Activated CD8-positive, alpha-beta memory T cell treated with anti-CD3 and anti-CD28 coated beads, Interleukin-2, amount 50 U/mL, for 48 hours (primary cell): Measurements from ENCODE around the gene TMEM120A.

Experiments
- DNase-seq: peaks from one replicate; pipeline ENCODE4 v3.0.0-alpha.2; 2020

Gene TMEM120A

DNA sequence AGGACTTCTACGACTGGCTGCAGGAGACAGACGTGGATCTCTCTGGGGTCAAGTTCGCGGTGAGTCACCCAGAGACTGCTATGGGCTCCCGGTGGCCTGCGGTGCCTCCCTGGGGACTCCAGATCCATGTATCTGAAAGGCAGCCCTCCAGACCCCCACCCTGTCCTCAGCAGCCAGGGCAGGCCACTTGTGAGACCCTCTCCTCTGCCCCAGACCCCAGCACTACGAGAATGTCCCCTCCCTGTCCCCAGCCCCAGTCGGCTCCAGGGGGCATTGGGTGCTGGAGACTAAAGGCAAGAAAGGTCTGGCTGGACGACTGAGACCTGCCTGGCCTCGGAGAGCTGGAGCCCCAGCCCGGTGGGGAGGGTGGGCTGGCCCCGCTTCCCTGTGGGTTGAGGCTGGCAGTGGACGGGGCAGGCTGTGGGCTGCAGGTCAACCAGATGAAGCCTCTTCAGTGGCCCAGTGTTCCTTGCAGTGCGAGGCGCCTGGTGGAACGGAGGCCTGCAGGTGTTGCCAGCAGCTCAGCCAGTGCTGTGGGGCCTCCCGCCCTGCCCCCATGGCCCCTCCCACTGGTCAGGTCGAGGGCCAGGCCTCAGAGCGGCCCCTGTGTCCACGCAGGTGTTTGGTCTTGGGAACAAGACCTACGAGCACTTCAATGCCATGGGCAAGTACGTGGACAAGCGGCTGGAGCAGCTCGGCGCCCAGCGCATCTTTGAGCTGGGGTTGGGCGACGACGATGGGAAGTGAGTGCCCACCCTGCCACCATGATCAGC, 13.8 kb downstream of the TMEM120A start:
- DNase-seq, result no peak

DNA sequence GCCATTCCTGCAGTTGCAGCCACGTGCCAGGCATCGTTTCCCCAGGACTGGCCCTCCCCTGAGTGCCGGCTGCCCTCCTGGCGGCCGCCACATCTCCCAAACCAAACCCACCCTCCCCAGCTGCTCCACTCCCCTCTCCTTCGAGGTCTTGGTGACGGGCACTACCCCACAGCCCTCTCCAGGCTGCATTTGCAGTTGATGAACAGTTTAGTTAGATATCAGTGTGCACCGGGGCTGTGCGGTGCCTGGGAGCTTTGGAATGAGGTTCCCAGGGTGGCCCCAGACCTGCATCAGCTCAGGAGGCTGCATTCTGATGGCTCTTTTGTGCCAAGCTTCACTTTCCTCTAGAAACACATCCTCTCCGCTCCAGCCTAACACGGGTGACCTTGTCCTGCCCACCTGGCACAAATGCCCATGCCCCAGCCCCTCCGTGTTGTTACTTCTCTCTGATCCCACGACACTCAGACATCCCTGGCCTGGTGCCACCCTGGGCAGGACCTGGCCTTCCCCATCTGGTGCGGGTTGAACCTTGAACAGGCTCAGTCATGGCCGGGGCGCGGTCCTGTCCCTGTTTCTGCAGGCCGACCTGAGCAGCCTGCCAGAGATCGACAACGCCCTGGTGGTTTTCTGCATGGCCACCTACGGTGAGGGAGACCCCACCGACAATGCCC, 14.5 kb downstream of the TMEM120A start:
- DNase-seq, result no peak

DNA sequence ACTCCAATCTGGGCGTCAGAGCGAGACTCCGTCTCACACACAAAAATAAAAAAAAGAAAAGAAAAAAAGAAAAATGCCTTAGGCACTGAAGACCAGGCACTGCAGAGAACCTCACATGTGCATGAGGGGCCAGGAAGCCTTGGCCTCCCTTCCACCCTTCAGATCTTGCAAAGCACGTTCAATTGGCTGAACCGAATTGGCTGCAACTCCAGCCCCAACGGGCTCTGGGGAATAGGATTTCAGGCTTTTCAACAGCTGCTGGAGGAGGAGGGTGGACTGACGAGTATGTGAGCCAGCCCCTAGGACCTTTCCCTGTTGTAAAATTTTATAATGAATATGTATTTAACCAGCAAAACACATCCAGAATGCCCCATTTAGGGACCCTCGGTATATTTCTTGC, 16.7 kb downstream of the TMEM120A start:
- DNase-seq, result no peak

DNA sequence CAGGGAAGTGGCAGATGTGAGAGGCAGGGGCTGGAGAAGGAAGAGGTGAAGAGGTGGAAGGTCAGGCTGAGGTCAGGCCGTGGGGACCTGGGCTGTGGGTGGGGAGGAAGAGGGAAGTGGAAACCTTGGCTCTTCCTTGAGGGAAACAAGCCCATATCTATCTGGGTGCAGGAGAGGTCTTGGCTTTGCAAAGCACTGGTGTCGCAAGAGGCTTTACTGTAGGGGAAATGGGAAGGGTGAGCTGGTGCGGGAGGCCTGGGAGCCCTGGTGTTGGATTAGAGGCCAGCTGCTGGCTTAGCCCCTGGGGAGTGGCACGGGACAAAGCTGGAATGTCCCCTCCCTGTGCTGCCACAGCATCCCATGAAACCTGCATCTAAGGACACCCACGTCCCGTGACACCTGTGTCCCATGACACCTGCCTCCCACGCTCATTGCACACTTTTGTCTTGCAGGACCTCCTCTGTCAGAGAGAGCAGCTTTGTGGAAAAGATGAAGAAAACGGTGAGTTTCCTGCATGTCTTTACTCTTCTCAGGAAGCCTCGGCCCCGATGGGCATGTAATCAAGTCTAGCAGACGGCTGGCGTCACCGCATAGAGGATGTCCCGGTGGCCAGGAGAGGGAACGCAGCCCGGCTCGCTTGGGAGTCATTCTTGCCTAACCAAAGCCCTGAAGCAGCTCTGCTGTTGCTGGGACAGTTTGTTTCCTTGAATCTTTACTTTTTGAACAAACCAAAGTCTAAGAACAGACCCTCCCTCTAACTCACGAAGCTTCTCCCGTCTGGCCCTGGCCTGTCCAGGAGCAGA, 22.2 kb downstream of the TMEM120A start:
- no peak for DNase-seq

DNA sequence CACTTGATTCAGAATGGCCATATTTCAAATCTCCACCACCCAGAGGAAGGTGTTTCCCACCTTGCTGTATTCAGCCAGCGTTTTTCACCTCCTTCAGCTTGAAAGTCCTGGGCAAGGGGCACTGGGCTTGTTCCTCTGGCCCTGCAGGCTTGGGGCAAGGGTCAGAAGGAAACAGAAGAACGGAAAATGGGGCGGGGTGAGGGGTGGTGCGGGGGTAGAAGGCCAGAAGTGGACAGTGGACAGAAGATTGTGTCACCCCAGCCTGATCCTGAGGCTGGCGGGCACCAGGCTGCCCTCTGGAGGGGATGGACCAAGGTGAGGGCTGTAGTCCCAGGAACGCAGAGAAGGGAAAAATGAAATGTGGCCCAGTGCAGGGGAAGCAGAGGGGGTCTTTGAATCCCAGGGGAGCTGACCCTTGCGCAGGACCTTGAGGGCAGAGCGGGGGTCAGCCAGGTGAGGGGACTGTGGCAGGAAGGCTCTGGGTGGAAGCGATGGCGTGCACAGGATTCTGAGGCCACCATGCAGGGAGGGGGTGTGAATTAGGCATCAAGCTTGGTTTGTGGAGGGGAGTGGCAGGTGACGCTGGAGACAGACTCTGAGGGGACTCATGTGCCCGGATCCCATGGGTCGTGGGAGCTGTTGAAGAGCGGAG, 23.0 kb downstream of the TMEM120A start:
- DNase-seq, result no peak

DNA sequence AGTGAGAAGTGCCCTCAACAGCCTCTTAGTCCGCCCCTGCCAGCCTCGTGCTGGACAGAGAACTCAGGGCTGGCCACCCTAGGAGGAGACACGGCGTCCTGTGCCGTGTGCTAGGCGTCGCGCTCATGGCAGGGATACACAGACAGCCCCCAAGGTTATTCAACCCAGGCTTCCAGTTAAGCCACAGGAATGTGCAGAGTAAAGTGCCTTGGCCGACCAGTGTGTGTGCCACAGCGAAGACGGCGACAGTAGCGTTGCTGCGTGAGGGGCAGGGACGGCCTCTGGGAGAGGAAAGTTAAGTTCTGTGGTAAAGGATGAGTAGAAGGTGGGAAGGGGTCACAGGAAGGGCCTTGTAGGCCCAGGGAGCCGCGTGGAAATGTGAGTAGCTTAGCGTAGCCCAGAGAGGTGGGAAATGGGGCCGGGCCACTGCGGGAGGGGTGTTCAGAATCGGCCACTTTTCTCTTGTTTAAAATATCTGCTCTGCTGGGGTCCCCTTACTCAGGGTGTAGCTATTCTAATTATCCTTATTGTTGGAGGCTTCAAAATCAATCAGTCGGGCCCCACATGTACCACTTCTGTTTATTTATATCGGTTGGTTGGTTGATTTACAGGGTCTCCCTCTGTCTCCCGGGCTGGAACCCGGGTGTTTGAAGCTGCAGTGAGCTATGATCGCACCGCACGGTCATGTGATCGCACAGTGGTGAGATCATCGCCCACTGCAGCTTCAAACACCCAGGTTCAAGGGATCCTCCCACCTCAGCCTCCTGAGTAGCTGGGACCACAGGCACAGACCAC, 24.5 kb downstream of the TMEM120A start:
- DNase-seq, result no peak

DNA sequence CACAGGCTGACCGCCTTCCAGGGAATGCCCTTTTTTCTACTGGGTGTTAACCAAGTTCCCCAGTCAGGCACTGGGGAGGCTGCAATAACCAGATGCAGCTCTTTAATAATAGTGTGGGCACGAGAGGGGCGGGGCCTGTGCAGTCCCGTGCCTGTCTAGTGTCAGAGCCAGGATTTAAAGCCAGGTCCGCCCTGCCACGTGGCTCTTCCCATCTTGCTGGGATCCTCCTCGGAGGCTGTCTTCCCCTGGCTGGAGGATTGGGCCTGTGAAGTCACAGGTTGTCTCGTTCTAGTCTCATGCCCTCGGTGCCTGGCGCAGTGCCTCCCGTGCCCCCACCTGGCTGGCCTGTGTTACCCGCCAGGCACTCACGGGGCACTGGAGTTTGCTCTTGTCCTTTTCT, 25.2 kb downstream of the TMEM120A start:
- DNase-seq, result no peak

DNA sequence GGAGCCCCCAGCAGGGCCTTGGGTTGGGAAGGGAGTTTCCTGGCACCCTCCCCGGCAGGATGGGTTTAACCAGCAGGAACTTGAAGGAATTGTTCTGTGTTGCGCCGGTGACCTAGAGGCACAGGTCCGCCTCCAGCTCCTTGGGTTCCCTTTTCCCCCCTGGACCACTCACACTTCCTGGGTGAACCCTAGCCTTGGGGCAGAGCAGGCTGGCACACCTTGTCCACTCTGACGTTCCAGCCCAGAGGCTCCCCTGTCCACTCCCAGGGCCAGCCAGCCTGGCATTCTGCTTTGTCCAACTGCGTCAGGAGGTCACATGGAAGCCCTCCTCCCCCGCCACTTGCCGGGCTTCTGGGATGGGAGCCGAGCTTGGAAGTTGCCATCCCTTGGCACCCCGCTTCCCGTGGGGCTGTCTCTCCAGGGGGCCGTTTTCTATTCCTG, 25.8 kb downstream of the TMEM120A start:
- DNase-seq, result no peak

DNA sequence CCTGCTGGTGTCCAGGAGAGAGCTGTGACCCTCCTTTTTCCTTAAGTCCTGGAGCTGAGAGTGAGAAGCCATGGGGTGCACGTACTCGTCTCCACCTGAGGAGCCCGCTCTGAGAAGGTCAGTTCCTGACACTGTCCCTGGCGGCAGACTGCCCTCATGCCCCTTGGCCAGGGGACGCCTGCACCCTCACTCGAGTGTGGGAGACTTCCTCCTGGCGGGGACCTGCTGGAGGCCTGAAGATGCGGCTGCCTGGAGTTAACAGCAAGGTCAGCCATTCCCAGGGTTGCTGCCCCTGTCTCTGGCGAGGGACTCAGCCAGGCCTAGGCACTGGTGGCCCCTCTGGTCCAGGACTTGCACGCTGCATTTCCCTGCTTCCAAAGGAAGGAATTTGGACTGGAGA, 26.4 kb downstream of the TMEM120A start:
- no peak for DNase-seq

DNA sequence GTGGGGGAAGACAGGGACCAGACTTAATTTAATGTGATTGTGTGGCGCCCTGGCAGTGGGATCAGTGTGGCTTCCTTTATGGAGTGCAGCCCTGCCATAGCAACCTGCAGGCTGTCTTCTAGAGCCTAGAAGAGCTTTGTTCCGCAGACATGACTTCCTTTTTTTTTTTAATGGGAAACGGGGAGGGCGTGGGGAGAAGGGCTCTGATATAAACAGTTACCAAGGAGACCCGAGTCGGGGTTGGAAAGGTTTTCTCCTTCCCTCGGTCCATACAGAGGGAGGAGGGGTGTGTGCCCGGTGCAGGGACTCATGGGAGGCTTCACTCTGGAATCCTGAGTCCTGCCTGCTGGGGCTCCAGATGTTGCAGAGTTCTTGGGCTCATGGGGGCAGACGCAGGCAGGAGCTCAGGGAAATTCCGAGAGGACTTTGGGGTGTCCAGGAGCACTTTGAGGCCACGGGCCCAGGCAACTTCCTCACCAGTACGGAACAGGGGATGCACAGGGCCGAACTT, 26.9 kb downstream of the TMEM120A start:
- no peak for DNase-seq

DNA sequence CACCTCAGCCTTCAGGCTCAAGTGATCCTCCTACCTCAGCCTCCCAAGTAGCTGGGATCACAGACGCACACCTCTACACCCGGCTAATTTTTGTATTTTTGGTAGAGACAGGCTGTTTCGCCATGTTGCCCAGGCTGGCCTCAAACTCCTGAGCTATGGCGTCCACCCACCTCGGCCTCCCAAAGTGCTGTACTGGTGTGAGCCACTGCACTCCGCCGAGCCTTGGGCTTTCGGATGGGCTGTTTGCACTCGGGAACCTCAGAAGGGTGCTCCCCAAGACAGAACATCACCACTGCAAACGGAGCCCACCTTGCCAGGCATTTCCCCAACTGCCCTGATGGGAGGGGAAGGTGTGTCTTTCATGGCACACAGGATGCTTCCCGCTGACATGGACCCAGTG, 27.3 kb downstream of the TMEM120A start:
- DNase-seq, result no peak

DNA sequence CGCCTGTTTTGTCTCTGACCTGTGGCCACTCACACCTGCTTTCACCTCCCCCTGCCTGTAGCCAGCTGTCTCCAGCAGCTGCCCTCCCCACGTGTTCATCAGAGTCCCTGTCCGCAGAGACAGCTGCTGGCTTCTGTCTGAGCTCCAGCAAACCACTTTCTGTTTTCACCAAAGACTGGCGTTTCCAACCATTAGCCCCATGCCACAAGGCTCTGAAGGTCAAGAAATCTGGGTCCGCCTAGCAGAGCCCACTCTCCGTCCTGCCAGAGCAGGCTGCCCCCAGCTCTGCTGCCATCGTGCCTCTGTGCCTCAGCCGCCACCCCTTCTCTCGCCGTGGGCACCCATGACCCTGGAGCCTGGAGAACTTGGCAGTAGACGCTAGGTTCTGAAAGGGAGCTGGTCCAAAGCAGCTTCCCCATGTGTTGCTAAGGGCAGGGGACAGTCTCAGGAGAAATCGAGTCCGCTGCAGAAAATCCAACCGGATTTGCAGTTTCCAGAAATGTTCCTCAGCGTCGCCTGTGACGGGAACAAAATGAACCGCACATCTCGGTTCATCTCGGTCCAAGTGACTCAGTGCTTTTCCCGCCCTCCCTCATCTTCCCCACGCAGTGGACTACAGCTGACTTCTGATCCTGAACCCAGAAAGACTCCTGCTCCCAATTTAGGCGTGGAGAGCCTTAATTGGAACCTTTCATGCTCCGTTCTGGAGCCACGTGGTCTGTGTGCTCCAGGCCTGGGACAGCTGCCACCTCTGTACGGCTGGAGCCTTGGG, 28.0 kb downstream of the TMEM120A start:
- no peak for DNase-seq

DNA sequence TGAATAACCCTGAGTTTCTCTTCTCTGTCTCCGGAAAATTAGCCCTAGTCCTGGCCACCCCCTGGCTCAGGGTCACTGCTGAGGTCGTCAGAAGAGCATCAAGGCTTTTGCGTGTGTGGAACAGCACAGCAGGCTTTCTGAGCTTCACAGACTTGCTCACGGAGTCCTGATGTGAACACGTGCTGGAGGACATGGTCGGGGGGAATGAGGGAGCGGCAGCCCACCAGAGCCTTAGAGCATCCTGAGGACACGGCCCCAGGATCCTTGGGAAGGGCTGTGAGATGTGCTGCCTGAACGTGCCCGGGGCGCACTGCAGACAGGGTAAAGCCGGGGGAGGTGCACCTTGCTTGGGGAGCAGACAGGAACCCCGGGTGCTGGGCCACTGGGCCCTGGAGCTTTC, 28.8 kb downstream of the TMEM120A start:
- DNase-seq, result no peak

DNA sequence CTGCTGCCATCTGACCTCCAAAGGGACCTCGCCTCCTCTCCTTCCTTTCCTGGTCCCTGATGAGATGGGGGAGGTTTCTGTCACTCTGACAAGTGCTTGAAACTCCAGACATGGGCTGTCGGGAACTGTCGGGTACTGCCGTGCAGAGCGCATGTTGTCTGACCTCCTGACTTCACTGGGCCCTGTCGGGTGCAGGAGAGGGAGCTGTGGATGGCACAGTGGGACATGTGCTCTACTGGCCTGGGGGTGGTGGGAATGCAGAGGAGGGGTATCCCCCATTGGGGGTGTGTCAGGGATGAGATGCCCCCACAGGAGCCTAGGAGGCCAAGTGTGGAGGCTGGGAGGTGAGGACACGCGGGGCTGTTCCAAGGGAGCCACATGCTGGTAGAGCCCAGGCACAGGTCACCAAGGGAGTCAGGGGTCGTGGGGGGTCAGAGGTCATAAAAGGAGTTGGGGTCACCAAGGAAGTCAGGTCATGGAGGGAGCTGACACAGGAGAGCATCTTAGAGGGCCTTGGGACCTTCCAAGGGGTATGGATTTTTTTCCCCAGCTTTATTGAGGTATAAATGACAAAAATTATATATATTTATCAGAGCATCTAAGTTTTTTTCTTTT, 30.9 kb downstream of the TMEM120A start:
- no peak for DNase-seq

DNA sequence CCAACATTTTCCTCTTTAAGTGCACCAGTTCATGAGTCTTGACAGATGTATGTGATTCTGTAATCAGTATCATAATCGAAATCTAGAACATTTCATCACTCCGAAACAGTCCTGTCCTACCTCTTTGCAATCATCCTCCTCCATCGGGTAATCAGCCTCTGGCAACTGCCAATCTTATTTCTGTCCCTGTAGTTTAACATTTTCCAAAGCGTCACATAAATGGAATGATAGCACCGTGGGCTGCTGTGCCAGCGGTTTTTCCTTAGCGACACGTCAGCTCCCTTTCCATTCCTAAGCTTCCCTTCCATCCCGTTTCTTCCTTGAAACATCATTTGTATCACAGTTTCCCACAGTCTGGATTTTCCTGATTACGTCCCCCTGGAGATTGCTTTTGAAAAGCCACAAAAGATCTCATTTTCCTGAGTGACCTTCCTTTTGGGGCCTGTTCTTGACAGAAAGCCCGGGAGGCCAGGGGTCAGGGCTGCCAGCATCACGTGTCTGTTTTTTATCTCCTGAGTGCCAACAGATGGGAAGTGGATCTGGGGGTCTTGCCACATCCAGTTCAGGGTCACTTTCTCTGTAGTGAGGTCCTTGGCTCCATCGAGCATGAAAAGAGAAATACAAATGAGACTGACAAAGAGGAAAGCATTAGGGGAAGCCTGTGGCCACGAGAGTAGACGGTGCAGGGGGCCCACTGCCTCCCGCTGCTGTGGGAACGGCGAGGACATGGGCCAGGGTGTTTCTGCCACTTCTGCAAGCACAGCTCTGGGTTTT, 31.6 kb downstream of the TMEM120A start:
- no peak for DNase-seq

DNA sequence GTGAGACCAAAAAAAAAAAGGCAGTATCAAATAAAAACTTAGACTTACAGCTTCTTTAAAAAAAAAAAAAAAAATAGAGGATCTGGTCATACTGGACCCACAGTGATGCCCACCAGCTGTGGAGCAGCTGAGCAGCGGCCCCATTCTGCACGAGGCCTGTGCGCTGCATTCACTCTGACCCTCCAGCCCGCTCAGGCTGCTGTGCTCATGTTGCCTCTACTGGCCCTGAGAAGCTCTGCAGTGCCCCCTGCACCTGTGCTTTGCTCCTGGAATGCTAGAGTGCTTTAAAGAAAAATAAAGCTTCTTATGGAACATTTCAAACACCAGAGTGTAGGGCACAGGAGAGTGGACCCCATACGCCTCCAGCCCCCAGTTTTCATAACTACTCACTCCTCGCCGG, 33.2 kb downstream of the TMEM120A start:
- no peak for DNase-seq

DNA sequence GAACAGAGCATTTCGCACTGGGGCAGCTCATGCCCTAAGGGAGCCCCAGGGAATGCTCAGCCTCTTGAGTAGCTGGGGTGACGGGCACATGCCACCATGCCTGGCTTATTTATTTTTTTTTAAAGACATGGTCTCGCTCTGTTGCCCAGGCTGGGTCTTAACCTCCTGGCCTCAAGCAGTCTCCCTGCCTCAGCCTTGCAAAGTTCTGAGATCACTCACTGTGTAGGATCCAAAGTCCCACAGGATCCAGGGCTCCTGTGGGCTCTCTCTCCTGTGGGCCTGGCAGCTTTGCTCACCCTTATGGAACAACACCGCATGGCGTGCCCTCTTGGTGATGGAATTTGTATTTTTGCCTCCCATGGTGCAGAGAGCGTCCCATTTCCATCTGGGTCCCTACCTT, 34.0 kb downstream of the TMEM120A start:
- no peak for DNase-seq

DNA sequence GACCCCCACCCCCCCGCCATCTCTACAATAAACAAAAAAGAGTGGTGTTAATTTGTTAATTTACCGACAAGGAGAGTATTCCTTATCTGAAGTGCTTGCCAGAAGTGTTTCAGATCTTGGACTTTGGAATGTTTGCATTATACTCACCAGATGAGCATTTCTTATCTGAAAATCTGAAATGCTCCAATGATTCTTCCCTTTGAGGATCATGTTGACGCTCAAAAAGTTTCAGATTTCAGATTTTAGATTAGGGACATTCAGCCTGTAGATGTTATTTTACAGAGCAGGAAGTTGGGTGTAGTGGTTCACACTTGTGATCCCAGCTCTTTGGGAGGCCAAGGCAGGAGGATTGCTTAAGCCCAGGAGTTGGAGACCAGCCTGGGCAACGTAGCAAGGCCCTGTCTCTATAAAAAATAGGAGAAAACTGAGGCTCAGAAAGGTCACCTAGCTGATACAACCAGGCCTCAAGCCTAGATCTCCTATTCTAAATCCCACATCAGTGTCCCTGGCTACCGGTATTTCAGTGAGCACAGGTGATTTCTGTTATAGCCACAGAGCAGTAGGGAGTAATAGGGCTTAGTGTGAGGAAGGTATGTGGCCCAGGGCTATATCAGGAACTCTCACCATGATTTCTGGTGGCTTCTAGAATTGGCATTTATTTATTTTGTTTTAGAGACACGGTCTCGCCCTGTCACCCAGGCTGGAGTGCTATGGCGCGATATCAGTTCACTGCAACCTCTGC, 35.4 kb downstream of the TMEM120A start:
- no peak for DNase-seq

DNA sequence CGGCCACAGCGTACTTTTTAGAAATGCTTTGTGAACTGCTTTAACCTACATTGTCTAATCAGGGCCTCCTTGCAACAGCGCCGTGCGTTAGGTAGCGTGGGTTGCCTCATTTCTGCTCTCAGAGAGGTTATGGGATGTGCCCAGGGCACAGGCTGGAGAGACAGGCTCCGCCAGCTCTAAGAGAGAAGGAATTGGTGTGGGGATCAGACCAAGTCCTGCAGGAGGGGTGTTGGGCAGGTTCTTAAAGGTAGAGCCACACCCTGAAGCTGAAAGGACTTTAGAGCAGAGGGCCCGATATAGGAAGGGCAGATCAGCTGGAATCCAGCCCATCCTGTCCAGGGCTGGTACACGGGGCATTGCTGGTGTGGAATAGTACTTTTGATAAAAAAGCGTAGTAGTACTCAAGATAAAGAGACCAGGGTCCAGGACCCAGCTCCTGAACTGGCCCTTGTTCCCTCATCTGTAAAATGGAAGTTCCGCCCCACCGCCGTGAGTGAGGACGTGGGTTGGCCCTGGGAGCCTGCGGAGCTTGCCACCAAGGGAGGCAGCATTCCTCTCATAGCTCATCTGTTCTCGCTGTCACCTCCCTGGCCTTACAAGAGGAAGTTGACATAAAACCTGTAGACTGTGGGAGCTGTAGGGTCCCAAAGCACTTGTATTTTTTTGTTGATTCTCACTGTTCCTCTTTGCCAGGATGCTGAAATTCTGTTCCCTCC, 37.2 kb downstream of the TMEM120A start:
- no peak for DNase-seq
